Measurements from ENCODE around the gene SPIRE2.

DNA sequence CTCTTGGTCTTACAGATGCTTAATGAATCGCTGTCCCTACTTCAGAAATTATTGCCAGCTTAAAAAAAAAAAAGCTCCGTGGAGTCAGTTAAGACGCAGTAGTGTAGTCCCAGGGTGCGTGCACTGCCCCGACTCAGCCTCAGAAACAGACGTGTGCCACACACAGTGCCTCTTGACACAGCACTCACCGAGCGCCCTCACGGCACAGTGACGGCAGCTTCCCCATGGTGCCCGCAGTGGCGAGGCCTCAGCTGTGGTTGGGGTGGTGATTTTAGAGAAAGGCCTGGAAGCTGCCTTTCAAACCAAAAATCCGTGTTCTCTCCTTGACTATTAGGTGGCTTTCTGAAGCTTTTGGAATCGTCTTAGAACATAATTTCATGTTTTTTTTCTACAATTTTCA is 59.0 kb downstream of the SPIRE2 start:
- TF ChIP-seq, protein P1, sequence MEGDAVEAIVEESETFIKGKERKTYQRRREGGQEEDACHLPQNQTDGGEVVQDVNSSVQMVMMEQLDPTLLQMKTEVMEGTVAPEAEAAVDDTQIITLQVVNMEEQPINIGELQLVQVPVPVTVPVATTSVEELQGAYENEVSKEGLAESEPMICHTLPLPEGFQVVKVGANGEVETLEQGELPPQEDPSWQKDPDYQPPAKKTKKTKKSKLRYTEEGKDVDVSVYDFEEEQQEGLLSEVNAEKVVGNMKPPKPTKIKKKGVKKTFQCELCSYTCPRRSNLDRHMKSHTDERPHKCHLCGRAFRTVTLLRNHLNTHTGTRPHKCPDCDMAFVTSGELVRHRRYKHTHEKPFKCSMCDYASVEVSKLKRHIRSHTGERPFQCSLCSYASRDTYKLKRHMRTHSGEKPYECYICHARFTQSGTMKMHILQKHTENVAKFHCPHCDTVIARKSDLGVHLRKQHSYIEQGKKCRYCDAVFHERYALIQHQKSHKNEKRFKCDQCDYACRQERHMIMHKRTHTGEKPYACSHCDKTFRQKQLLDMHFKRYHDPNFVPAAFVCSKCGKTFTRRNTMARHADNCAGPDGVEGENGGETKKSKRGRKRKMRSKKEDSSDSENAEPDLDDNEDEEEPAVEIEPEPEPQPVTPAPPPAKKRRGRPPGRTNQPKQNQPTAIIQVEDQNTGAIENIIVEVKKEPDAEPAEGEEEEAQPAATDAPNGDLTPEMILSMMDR (conservative IDR thresholded peaks at IDR 0.05; ENCODE audit: low read depth, low read length): no peak
- no peak for TF ChIP-seq POLR2A (IDR thresholded peaks at IDR 0.05; ENCODE audit: low read depth, low read length)
- TF ChIP-seq RAD21 (IDR thresholded peaks at IDR 0.05; ENCODE audit: low read length): no peak
- no peak for TF ChIP-seq RFX5 (IDR thresholded peaks at IDR 0.05; ENCODE audit: low read depth, low read length)
- no peak for TF ChIP-seq FOS (IDR thresholded peaks at IDR 0.05; ENCODE audit: low read depth, low read length)
- TF ChIP-seq, protein P2, sequence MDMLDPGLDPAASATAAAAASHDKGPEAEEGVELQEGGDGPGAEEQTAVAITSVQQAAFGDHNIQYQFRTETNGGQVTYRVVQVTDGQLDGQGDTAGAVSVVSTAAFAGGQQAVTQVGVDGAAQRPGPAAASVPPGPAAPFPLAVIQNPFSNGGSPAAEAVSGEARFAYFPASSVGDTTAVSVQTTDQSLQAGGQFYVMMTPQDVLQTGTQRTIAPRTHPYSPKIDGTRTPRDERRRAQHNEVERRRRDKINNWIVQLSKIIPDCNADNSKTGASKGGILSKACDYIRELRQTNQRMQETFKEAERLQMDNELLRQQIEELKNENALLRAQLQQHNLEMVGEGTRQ (IDR thresholded peaks at IDR 0.05; ENCODE audit: low read depth, low read length): no peak
- no peak for TF ChIP-seq MAZ (IDR thresholded peaks at IDR 0.05; ENCODE audit: borderline replicate concordance, low read depth, low read length)
- TF ChIP-seq SMC3 (IDR thresholded peaks at IDR 0.05; ENCODE audit: low read depth, low read length): no peak
- TF ChIP-seq, protein P3, sequence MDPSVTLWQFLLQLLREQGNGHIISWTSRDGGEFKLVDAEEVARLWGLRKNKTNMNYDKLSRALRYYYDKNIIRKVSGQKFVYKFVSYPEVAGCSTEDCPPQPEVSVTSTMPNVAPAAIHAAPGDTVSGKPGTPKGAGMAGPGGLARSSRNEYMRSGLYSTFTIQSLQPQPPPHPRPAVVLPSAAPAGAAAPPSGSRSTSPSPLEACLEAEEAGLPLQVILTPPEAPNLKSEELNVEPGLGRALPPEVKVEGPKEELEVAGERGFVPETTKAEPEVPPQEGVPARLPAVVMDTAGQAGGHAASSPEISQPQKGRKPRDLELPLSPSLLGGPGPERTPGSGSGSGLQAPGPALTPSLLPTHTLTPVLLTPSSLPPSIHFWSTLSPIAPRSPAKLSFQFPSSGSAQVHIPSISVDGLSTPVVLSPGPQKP (IDR thresholded peaks at IDR 0.05; ENCODE audit: borderline replicate concordance, low read depth, low read length): no peak
- no peak for TF ChIP-seq CEBPB (IDR thresholded peaks at IDR 0.05; ENCODE audit: low read depth, low read length)

All from IMR-90 (cell line).